ENCODE data around the gene DOK1.
"Not testable (repeated sequence)": the region's sequence is repeated elsewhere in the genome, so short reads cannot be mapped to it uniquely, and the experiment has no call there.

DOK1 gene

GRCh38 chr2:74558284-74559230 is 4.0 kb downstream of the DOK1 start:
- in situ Hi-C loops (cut with HindIII; ENCODE audit: low sequenced_read_pairs), result no loop called here
- TF ChIP-seq CTCF (IDR thresholded peaks at IDR 0.05; ENCODE audit: low read depth, low read length, missing control alignments), result no peak
- DNase-seq (ENCODE audit: low read depth), result no peak
- no peak overlapping the region for H3K4me3 ChIP-seq (ENCODE audit: low read depth, low read length)

GRCh38 chr2:74559912-74560311 is 5.4 kb downstream of the DOK1 start:
- no peak for TF ChIP-seq CTCF (IDR thresholded peaks at IDR 0.05; ENCODE audit: low read depth, low read length, missing control alignments)
- in situ Hi-C loops (cut with HindIII; ENCODE audit: low sequenced_read_pairs), result no loop called here
- DNase-seq (ENCODE audit: low read depth), result no peak
- no peak overlapping the region for H3K4me3 ChIP-seq (ENCODE audit: low read depth, low read length)

- TF ChIP-seq CTCF (IDR thresholded peaks at IDR 0.05; ENCODE audit: low read depth, low read length, missing control alignments), result no peak
- DNase-seq (ENCODE audit: low read depth), result no peak
- in situ Hi-C loops (cut with HindIII; ENCODE audit: low sequenced_read_pairs), result no loop called here
- no peak overlapping the region for H3K4me3 ChIP-seq (ENCODE audit: low read depth, low read length)
These were observed 6.1 kb downstream of the DOK1 start for GRCh38 chr2:74560591-74560990.

- DNase-seq (ENCODE audit: low read depth); in situ Hi-C loops (cut with HindIII; ENCODE audit: low sequenced_read_pairs); H3K4me3 ChIP-seq (ENCODE audit: low read depth, low read length): not testable (repeated sequence)
These were observed 6.5 kb downstream of the DOK1 start for GRCh38 chr2:74561022-74561421.

GRCh38 chr2:74562126-74562775 is 7.7 kb downstream of the DOK1 start:
- TF ChIP-seq CTCF (IDR thresholded peaks at IDR 0.05; ENCODE audit: low read depth, low read length, missing control alignments), result no peak
- in situ Hi-C loops (cut with HindIII; ENCODE audit: low sequenced_read_pairs), result no loop called here
- H3K4me3 ChIP-seq (ENCODE audit: low read depth, low read length), result no peak overlapping the region
- DNase-seq (ENCODE audit: low read depth), result no peak

- in situ Hi-C loops (cut with HindIII; ENCODE audit: low sequenced_read_pairs), result no loop called here
- peak; percentile 66 for DNase-seq (ENCODE audit: low read depth)
- TF ChIP-seq CTCF (IDR thresholded peaks at IDR 0.05; ENCODE audit: low read depth, low read length, missing control alignments), result no peak
- no peak overlapping the region for H3K4me3 ChIP-seq (ENCODE audit: low read depth, low read length)
These were observed 9.7 kb downstream of the DOK1 start for GRCh38 chr2:74564222-74564621.

Measured in astrocyte of the cerebellum (primary cell).